ENCODE data around the gene RPS4Y1. TPM values are rescaled to one million over a fixed set of nuclear protein-coding genes. Genes with fewer than 3 reads are reported as not detected.

Gene RPS4Y1
- total RNA-seq, 1 experiment from 2014 or later = 0.15 TPM

DNA sequence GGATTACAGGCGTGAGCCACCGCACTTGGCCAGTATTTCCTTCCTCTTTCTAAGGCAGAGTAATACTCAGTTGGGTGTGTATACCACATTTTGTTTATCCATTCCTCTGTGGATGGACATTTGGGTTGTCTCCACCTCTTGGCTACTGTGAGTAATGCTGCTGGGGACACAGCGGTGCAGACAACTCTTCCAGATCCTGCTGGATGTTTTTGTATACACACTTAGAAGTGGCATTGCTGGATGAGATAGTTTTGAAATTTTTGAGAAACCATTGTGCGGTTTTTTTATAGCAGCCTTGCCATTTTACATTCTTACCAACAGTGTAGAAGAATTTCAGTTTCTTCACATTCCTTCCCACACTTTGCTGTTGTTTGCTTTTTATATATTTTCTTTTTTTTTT, 16.3 kb downstream of the RPS4Y1 start:
- TF ChIP-seq TCF7L2 (IDR thresholded peaks at IDR 0.05; ENCODE audit: low read depth, low read length) = no peak
- TF ChIP-seq, protein P1, sequence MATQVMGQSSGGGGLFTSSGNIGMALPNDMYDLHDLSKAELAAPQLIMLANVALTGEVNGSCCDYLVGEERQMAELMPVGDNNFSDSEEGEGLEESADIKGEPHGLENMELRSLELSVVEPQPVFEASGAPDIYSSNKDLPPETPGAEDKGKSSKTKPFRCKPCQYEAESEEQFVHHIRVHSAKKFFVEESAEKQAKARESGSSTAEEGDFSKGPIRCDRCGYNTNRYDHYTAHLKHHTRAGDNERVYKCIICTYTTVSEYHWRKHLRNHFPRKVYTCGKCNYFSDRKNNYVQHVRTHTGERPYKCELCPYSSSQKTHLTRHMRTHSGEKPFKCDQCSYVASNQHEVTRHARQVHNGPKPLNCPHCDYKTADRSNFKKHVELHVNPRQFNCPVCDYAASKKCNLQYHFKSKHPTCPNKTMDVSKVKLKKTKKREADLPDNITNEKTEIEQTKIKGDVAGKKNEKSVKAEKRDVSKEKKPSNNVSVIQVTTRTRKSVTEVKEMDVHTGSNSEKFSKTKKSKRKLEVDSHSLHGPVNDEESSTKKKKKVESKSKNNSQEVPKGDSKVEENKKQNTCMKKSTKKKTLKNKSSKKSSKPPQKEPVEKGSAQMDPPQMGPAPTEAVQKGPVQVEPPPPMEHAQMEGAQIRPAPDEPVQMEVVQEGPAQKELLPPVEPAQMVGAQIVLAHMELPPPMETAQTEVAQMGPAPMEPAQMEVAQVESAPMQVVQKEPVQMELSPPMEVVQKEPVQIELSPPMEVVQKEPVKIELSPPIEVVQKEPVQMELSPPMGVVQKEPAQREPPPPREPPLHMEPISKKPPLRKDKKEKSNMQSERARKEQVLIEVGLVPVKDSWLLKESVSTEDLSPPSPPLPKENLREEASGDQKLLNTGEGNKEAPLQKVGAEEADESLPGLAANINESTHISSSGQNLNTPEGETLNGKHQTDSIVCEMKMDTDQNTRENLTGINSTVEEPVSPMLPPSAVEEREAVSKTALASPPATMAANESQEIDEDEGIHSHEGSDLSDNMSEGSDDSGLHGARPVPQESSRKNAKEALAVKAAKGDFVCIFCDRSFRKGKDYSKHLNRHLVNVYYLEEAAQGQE (IDR thresholded peaks at IDR 0.05; ENCODE audit: insufficient read depth in 1 of 2, low read depth in 2 of 2, low read length in 1 of 2) = no peak
- TF ChIP-seq, protein P2, sequence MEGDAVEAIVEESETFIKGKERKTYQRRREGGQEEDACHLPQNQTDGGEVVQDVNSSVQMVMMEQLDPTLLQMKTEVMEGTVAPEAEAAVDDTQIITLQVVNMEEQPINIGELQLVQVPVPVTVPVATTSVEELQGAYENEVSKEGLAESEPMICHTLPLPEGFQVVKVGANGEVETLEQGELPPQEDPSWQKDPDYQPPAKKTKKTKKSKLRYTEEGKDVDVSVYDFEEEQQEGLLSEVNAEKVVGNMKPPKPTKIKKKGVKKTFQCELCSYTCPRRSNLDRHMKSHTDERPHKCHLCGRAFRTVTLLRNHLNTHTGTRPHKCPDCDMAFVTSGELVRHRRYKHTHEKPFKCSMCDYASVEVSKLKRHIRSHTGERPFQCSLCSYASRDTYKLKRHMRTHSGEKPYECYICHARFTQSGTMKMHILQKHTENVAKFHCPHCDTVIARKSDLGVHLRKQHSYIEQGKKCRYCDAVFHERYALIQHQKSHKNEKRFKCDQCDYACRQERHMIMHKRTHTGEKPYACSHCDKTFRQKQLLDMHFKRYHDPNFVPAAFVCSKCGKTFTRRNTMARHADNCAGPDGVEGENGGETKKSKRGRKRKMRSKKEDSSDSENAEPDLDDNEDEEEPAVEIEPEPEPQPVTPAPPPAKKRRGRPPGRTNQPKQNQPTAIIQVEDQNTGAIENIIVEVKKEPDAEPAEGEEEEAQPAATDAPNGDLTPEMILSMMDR (IDR thresholded peaks at IDR 0.05) = no peak
- no peak for TF ChIP-seq POLR2AphosphoS5 (IDR thresholded peaks at IDR 0.05; ENCODE audit: low read depth, low read length)
- TF ChIP-seq SIN3A (IDR thresholded peaks at IDR 0.05; ENCODE audit: borderline replicate concordance, insufficient read depth, low read depth, low read length) = no peak
- BruUV-seq (replicated peaks) = no TSS peak
- Histone ChIP-seq H3K27ac (ENCODE audit: low read length) (no peak overlapping the region), H3K27me3 (ENCODE audit: control insufficient read depth, insufficient read depth, low read length) (no peaks in the 10 kb centered on the region), H3K9me3 (ENCODE audit: control insufficient read depth, insufficient read depth, low read depth, low read length) (no peaks in the 10 kb centered on the region), H3K36me3 (ENCODE audit: control insufficient read depth, insufficient read depth, low read length) (no peaks in the 10 kb centered on the region), H3K4me3 (ENCODE audit: low read depth in 2 of 2, low read length in 2 of 2) (no peak overlapping the region), H3K4me1 (ENCODE audit: control insufficient read depth, insufficient read depth, low read length) (no peaks in the 10 kb centered on the region)
- ATAC-seq (no peak), DNase-seq (ENCODE audit: low read depth, low spot score) (no peak)
- in situ Hi-C loops (cut with HindIII; ENCODE audit: low pct_unique_long_range_greater_than_20kb, low sequenced_read_pairs) = no loop called here
- POLR2A ChIA-PET = no interaction called here
- CTCF ChIA-PET = no interaction called here
- intact Hi-C loops (cut with micrococcal nuclease; ENCODE audit: unreplicated experiment) = no loop called here

DNA sequence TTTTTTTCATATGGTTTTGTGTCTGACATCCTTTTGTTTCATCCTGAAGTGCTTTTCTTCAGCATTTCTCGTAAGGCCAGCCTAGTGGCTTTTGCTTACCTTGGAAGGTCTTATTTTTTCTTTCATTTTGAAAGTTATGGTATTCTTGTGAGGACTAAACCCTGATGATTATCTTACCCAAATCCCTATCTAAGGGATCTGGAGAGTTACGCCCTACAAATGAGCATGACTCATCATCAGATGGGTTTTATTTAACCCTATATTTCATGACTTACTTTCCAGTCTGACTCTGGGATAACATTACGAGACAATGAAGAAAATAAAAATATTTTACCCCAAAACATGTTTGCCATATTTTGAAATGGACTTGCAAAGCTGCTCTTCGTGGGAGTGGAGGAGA, 18.4 kb downstream of the RPS4Y1 start:
- CTCF ChIA-PET = no interaction called here
- H3K4me1 ChIP-seq (ENCODE audit: control insufficient read depth, insufficient read depth, low read length) = no peaks in the 10 kb centered on the region
- intact Hi-C loops (cut with micrococcal nuclease; ENCODE audit: unreplicated experiment) = no loop called here
- BruUV-seq (replicated peaks) = no TSS peak
- TF ChIP-seq POLR2AphosphoS5 (IDR thresholded peaks at IDR 0.05; ENCODE audit: low read depth, low read length) (no peak), TCF7L2 (IDR thresholded peaks at IDR 0.05; ENCODE audit: low read depth, low read length) (no peak), SIN3A (IDR thresholded peaks at IDR 0.05; ENCODE audit: borderline replicate concordance, insufficient read depth, low read depth, low read length) (no peak)
- TF ChIP-seq, protein P2 (IDR thresholded peaks at IDR 0.05) = no peak
- TF ChIP-seq, protein P1 (IDR thresholded peaks at IDR 0.05; ENCODE audit: insufficient read depth in 1 of 2, low read depth in 2 of 2, low read length in 1 of 2) = no peak
- H3K27me3 ChIP-seq (ENCODE audit: control insufficient read depth, insufficient read depth, low read length) = no peaks in the 10 kb centered on the region
- H3K4me3 ChIP-seq (ENCODE audit: low read depth in 2 of 2, low read length in 2 of 2) = no peak overlapping the region
- H3K27ac ChIP-seq (ENCODE audit: low read length) = no peak overlapping the region
- no peaks in the 10 kb centered on the region for H3K9me3 ChIP-seq (ENCODE audit: control insufficient read depth, insufficient read depth, low read depth, low read length)
- no peak for DNase-seq (ENCODE audit: low read depth, low spot score)
- no peaks in the 10 kb centered on the region for H3K36me3 ChIP-seq (ENCODE audit: control insufficient read depth, insufficient read depth, low read length)
- POLR2A ChIA-PET = no interaction called here
- ATAC-seq = no peak
- in situ Hi-C loops (cut with HindIII; ENCODE audit: low pct_unique_long_range_greater_than_20kb, low sequenced_read_pairs) = no loop called here

Measured in Panc1 (cell line).